Duodenal mucosa (tissue), 2 donors: Measurements from ENCODE around the gene SUN2.

Experiments used
- H3K27ac ChIP-seq: one replicate; pipeline ENCODE4 v1.7.0; 2013; ENCODE audit warnings: low read depth, low read length
- H3K27me3 ChIP-seq, 2 donors: one replicate each; pipeline ENCODE4 v1.7.0; 2013; ENCODE audit warnings: low read length in 2 of 2, control low read depth in 1 of 2; ENCODE audit not compliant: insufficient read depth in 2 of 2, control insufficient read depth in 1 of 2
- H3K36me3 ChIP-seq, 2 donors: one replicate each; pipeline ENCODE4 v1.7.0; 2013; ENCODE audit warnings: low read length in 2 of 2, control low read depth in 1 of 2; ENCODE audit not compliant: insufficient read depth in 2 of 2, control insufficient read depth in 1 of 2
- H3K4me1 ChIP-seq, 2 donors: one replicate each; pipeline ENCODE4 v1.7.0; 2013; ENCODE audit warnings: low read length in 2 of 2, control low read depth in 1 of 2; ENCODE audit not compliant: insufficient read depth in 2 of 2, control insufficient read depth in 1 of 2
- H3K4me3 ChIP-seq, 2 donors: one replicate each; pipeline ENCODE4 v1.7.0; 2013; ENCODE audit warnings: low read length in 2 of 2, low read depth in 1 of 2
- H3K9ac ChIP-seq, 2 donors: one replicate each; pipeline ENCODE4 v1.7.0; 2013; ENCODE audit warnings: low read length in 2 of 2, low read depth in 1 of 2
- H3K9me3 ChIP-seq, 2 donors: one replicate each; pipeline ENCODE4 v1.7.0; 2013; ENCODE audit warnings: low read length in 2 of 2, control low read depth in 1 of 2; ENCODE audit not compliant: control insufficient read depth in 1 of 2

The SUN2 gene

GRCh38 chr22:38777087-38777671, 21.4 kb upstream of the SUN2 start:
- Histone ChIP-seq H3K36me3 (peaks cover 11 to 16% of the 10 kb centered on the region in 2 donors), H3K4me1 (no peaks in the 10 kb centered on the region), H3K4me3 (no peak overlapping the region)

GRCh38 chr22:38776086-38776485, 20.3 kb upstream of the SUN2 start:
- Histone ChIP-seq H3K36me3 (peaks cover 11 to 15% of the 10 kb centered on the region in 2 donors), H3K27me3 (no peaks in the 10 kb centered on the region), H3K4me1 (no peaks in the 10 kb centered on the region), H3K9me3 (no peaks in the 10 kb centered on the region), H3K4me3 (no peak overlapping the region), H3K9ac (no peak overlapping the region), H3K27ac (no peak overlapping the region)

More at GRCh38 chr22:38777087-38777671, 21.4 kb upstream of the SUN2 start:
- no peaks in the 10 kb centered on the region for H3K9me3 ChIP-seq
- no peak overlapping the region for H3K27ac ChIP-seq
- no peak overlapping the region for H3K9ac ChIP-seq
- no peaks in the 10 kb centered on the region for H3K27me3 ChIP-seq

- H3K9ac ChIP-seq, result no peak overlapping the region
Observed at GRCh38 chr22:38775656-38776055, 19.9 kb upstream of the SUN2 start.

GRCh38 chr22:38774496-38775166, 18.8 kb upstream of the SUN2 start:
- Histone ChIP-seq H3K36me3 (peaks cover 3 to 8% of the 10 kb centered on the region in 2 donors), H3K4me3 (no peak overlapping the region), H3K27ac (no peak overlapping the region), H3K27me3 (no peaks in the 10 kb centered on the region), H3K9ac (no peak overlapping the region), H3K4me1 (no peaks in the 10 kb centered on the region), H3K9me3 (no peaks in the 10 kb centered on the region)

More at GRCh38 chr22:38775656-38776055, 19.9 kb upstream of the SUN2 start:
- no peaks in the 10 kb centered on the region for H3K9me3 ChIP-seq
- no peak overlapping the region for H3K27ac ChIP-seq
- no peak overlapping the region for H3K4me3 ChIP-seq
- no peaks in the 10 kb centered on the region for H3K27me3 ChIP-seq
- H3K36me3 ChIP-seq, result peaks cover 9 to 12% of the 10 kb centered on the region in 2 donors
- no peaks in the 10 kb centered on the region for H3K4me1 ChIP-seq

GRCh38 chr22:38773363-38773946, 17.7 kb upstream of the SUN2 start:
- Histone ChIP-seq H3K27ac (no peak overlapping the region), H3K4me3 (no peak overlapping the region), H3K4me1 (no peaks in the 10 kb centered on the region), H3K27me3 (no peaks in the 10 kb centered on the region), H3K9me3 (no peaks in the 10 kb centered on the region), H3K9ac (no peak overlapping the region), H3K36me3 (no peaks in the 10 kb centered on the region)

- Histone ChIP-seq H3K4me1 (no peaks in the 10 kb centered on the region), H3K4me3 (no peak overlapping the region), H3K27me3 (no peaks in the 10 kb centered on the region), H3K36me3 (no peaks in the 10 kb centered on the region), H3K27ac (no peak overlapping the region), H3K9me3 (no peaks in the 10 kb centered on the region), H3K9ac (no peak overlapping the region)
Observed at GRCh38 chr22:38772623-38772873, 16.8 kb upstream of the SUN2 start.

GRCh38 chr22:38770257-38770949, 14.6 kb upstream of the SUN2 start:
- Histone ChIP-seq H3K9me3 (no peaks in the 10 kb centered on the region), H3K36me3 (no peaks in the 10 kb centered on the region), H3K27me3 (no peaks in the 10 kb centered on the region), H3K9ac (no peak overlapping the region), H3K27ac (no peak overlapping the region), H3K4me1 (no peaks in the 10 kb centered on the region), H3K4me3 (no peak overlapping the region)

- Histone ChIP-seq H3K27ac (no peak overlapping the region), H3K4me1 (no peaks in the 10 kb centered on the region), H3K9me3 (no peaks in the 10 kb centered on the region), H3K27me3 (no peaks in the 10 kb centered on the region), H3K4me3 (no peak overlapping the region), H3K9ac (no peak overlapping the region), H3K36me3 (no peaks in the 10 kb centered on the region)
Observed at GRCh38 chr22:38768036-38768435, 12.2 kb upstream of the SUN2 start.

- H3K4me1 ChIP-seq, result no peaks in the 10 kb centered on the region
- H3K27me3 ChIP-seq, result no peaks in the 10 kb centered on the region
- H3K27ac ChIP-seq, result no peak overlapping the region
- H3K4me3 ChIP-seq, result no peak overlapping the region
- no peaks in the 10 kb centered on the region for H3K9me3 ChIP-seq
- no peaks in the 10 kb centered on the region for H3K36me3 ChIP-seq
- H3K9ac ChIP-seq, result no peak overlapping the region
Observed at GRCh38 chr22:38767313-38767712, 11.5 kb upstream of the SUN2 start.

GRCh38 chr22:38766076-38766777, 10.4 kb upstream of the SUN2 start:
- H3K9me3 ChIP-seq, result no peaks in the 10 kb centered on the region

More at GRCh38 chr22:38766076-38766777, 10.4 kb upstream of the SUN2 start:
- Histone ChIP-seq H3K4me1 (no peaks in the 10 kb centered on the region), H3K4me3 (no peak overlapping the region), H3K9ac (no peak overlapping the region), H3K27ac (no peak overlapping the region), H3K27me3 (no peaks in the 10 kb centered on the region), H3K36me3 (no peaks in the 10 kb centered on the region)
